ENCODE results near the gene TTC22.

TTC22 gene

DNA sequence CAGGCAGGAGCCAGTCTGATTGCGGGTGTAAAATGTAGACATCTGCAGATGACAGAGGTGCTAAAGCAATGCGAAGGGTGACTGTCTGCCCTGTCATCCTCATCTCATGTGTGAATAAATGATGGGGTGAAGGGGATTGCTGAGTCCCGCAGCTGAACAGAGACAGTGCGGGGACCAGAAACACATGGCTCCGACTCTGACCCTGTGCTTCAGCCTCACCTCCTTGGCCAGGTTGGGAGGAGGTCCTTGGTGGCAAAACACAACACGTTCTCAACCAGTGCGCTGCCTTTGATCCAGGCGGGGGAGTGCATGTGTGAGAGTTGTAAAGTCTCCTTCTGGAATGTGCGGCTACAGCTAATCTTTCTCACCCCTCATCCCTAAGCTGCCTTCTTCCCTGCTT lies 32.0 kb upstream of the TTC22 start:
- FAIRE-seq, result no peak

DNA sequence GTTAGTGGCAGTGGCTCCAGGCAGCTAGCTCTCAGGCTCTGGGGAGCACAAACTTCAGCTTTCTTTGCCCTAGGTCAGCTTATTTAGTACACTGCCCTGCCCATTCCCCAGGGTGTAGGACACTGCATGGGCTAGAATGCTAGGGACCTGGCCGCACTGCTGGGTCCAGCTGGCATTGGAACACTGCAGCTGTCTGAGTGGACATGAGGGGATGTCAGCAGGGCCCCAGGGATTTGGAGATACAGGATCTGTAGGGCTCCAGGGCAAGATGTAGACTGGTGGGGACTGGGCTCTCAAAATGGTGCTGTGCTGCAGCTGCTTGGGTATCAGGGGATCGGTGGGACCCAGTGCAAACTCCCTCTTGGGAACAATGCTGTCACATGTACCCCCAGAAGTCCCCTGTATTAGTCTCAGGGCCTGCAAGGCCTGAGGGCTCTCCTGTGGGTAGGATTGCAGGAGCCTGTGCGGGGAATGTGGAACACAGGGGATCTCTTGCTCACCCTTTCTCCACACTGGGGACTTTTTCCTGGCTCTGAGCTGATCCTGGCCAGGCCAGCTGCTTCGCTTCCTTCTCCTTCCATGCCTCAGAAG lies 25.2 kb upstream of the TTC22 start:
- no peak for FAIRE-seq

GRCh38 chr1:54825696-54826095 lies 24.6 kb upstream of the TTC22 start:
- no peak for FAIRE-seq

- no peak for FAIRE-seq
Observed at GRCh38 chr1:54823670-54824069, 22.5 kb upstream of the TTC22 start.

GRCh38 chr1:54819733-54820132 lies 18.6 kb upstream of the TTC22 start:
- FAIRE-seq, result no peak

GRCh38 chr1:54819195-54819536 lies 18.0 kb upstream of the TTC22 start:
- no peak for FAIRE-seq

GRCh38 chr1:54818461-54819194 lies 17.5 kb upstream of the TTC22 start:
- FAIRE-seq, result no peak

- no peak for FAIRE-seq
Observed at GRCh38 chr1:54816951-54817350, 15.8 kb upstream of the TTC22 start.

DNA sequence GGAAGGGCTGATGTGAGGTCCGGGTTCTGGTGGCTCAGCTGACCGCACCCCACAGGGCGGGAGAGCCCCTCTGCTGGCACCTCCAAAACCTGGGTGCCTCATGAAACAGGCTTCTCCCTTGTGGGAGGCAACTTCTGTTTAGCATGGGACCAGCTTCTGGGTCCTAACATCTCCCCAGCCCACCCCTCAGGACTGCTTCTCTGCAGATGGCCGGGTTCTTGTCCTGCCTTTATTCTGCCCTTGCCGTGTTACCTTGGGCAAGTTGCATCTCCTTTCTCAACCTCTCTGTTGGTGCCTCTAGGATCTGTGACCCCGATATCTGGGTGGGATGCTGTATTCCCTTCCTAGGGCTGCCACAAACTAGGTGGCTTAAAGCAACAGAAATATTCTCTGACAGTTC lies 15.0 kb upstream of the TTC22 start:
- no peak for FAIRE-seq

GRCh38 chr1:54815086-54815876 lies 14.2 kb upstream of the TTC22 start:
- FAIRE-seq, result no peak

DNA sequence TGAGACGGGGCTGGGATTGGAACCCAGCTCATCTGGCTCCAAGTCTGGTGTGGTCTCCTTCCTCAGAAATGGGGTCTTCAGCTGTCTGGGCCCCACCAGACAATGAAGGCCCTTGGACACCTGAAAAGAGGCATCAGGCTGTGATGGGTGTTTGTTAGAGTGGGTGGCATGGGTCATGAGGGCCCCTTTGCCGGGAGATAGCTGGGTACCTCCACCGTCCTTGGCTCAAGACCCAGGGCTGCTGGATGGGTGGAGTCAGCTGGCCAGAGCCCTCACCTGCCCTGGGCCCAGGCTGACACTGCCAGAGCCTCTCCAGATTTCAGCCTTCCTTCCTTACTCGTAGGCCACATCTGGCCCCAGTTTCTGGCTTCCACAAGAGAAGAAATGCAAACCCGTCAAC lies 13.4 kb upstream of the TTC22 start:
- no peak for FAIRE-seq

- no peak for FAIRE-seq
Observed at GRCh38 chr1:54814126-54814498, 13.0 kb upstream of the TTC22 start.

- FAIRE-seq, result no peak
Observed at GRCh38 chr1:54813485-54814125, 12.5 kb upstream of the TTC22 start.

DNA sequence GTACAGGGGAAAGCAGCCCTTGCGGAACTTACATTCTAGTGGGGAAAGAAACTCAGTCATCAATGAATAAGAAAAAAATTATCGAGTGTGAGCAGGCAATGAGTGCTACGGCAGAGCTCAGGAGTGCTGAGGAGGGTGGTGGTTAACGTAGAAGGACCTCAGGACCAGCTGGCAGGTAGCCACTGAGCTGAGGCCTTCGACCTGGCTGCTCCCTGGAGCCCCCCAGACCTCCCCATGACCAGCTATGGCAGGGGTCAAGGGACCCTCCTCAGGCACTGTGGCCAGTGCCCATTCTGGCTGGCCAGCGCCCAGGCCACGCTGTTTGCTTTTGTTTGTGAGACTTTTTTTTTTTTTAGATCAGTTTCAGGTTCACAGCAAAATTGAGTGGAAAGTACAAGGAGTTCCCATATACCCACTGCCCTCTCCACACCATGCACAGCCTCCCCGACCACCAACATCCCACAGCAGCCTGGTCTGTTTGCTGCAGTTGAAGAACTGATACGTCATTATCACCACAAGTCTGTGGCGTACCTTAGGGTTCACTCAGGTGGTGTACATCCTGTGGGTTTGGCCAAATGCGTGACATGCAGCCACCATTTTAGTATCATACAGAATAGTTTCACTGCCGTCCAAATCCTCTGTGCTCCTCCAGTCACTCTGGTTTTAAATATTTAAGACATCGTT lies 11.8 kb upstream of the TTC22 start:
- FAIRE-seq, result no peak

- no peak for FAIRE-seq
Observed at GRCh38 chr1:54811739-54812655, 10.9 kb upstream of the TTC22 start.

GRCh38 chr1:54811066-54811465 lies 9.9 kb upstream of the TTC22 start:
- no peak for FAIRE-seq

GRCh38 chr1:54810153-54810942 lies 9.2 kb upstream of the TTC22 start:
- no peak for FAIRE-seq

DNA sequence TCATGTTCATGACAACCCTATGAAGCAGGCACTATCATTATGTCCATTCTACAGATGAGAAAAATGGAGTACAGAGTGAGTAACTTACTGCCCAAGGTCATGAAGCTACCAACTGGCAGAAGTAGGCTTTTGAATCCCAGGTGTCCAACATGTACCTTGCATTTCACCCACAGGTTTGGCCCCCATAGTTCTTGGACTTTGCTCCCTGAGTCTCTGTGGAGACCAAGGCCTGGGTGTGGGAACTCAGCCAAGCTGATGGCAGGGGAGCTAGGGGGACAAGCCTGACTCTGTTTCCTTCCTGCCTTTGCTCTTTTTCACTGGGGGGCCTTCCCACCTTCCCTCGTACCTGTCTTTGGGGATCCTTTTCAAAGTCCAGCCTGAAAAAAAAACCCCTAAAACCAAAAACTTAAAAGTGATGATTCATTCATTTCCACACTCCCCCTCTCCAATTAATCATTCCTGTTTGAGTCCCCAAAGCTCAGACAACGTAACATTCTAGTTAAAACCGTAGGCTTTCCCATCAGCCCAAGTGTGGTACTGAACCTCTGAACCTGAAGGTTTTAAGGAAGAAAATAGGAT lies 8.5 kb upstream of the TTC22 start:
- no peak for FAIRE-seq

DNA sequence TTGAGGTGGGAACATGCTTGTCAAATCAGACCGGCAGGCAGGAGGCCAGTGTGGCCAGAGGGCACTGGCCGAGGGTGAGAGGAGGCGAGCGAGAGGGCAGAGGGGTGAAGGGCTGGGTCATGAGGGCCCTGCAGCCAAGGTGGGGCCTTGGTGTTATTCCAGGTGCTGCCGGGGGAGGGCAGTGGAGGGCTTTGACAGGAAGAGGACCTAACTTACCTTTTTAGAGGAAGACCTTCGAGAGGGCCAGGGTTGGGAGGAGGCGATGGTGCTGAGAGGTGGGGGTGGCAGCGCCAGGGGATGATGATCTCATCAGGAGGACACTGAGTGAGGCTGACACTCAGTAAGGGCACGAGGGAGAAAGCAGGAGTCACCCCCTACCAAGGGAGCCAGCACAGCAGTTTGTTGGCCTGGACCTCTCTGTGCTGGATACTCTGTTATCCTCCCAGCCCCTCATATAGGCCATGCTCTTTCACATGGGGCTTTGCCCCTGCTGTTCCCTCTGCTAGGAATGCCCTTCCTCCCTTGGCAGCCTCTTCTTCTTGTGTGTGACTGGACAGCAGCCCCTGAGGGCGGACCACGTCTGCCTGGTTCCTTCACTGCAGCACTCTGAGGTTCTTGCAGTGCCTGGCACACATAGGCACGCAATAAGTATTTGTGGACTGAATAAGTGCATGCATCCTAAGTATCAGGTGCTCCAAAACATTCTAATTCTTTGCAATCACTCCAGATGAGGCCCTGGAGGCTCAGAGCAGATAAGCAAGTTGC lies 7.5 kb upstream of the TTC22 start:
- no peak for FAIRE-seq

DNA sequence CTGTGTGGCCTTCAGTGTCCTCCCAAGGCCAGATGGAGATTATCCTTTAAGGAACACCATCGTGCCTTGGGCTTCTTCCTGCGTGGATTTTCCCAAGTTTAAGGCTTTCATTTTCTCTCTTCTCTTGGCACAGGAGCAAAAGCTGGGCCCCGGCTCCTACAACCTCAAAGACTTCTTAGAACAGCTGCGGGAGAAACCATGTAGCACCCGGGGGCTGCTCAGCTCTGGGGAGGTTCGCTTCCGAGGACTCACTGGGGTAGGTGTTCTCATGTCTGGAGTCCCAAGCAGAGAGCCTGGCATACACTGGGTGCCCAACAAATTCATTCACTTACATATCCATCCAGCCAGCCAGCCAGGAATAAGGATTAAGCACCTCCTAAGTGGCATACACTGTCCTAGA lies 6.6 kb upstream of the TTC22 start:
- FAIRE-seq, result no peak
